Activated T-cell treated with anti-CD3 and anti-CD28 coated beads for 4 hours (primary cell): ENCODE measurements around the gene ABI1.
A peak's percentile ranks its signal among the peaks of the same experiment; 100 is the strongest.

Source experiments
- DNase-seq: peaks from one replicate; pipeline ENCODE4 v3.0.0-alpha.2; 2020

Gene ABI1

GRCh38 chr10:26765549-26765948 lies 95.2 kb downstream of the ABI1 start:
- no peak for DNase-seq

- no peak for DNase-seq
These were observed 101.8 kb downstream of the ABI1 start for GRCh38 chr10:26759008-26759407.

- no peak for DNase-seq
These were observed 105.3 kb downstream of the ABI1 start for GRCh38 chr10:26755443-26755903.

GRCh38 chr10:26746061-26746460 lies 114.7 kb downstream of the ABI1 start:
- no peak for DNase-seq

GRCh38 chr10:26743841-26744240 lies 116.9 kb downstream of the ABI1 start:
- DNase-seq = no peak

GRCh38 chr10:26743091-26743490 lies 117.7 kb downstream of the ABI1 start:
- no peak for DNase-seq

GRCh38 chr10:26741368-26741767 lies 119.4 kb downstream of the ABI1 start:
- no peak for DNase-seq

GRCh38 chr10:26739071-26739631 lies 121.6 kb downstream of the ABI1 start:
- no peak for DNase-seq

- DNase-seq = no peak
These were observed 122.4 kb downstream of the ABI1 start for GRCh38 chr10:26738301-26738911.

- DNase-seq = no peak
These were observed 123.0 kb downstream of the ABI1 start for GRCh38 chr10:26737730-26738129.

- DNase-seq = no peak
These were observed 125.3 kb downstream of the ABI1 start for GRCh38 chr10:26735435-26735834.

- no peak for DNase-seq
These were observed 126.8 kb downstream of the ABI1 start for GRCh38 chr10:26733750-26734568.

GRCh38 chr10:26730552-26730951 lies 130.2 kb downstream of the ABI1 start:
- no peak for DNase-seq

- DNase-seq = no peak
These were observed 131.4 kb downstream of the ABI1 start for GRCh38 chr10:26729395-26729794.

- no peak for DNase-seq
These were observed 131.8 kb downstream of the ABI1 start for GRCh38 chr10:26728957-26729356.

- no peak for DNase-seq
These were observed 133.8 kb downstream of the ABI1 start for GRCh38 chr10:26727005-26727404.

- DNase-seq = peak; percentile 33
These were observed 134.7 kb downstream of the ABI1 start for GRCh38 chr10:26725837-26726727.

- DNase-seq = no peak
These were observed 137.7 kb downstream of the ABI1 start for GRCh38 chr10:26723016-26723415.

GRCh38 chr10:26721561-26721960 lies 139.2 kb downstream of the ABI1 start:
- no peak for DNase-seq

- no peak for DNase-seq
These were observed 143.3 kb downstream of the ABI1 start for GRCh38 chr10:26717476-26717875.

GRCh38 chr10:26715137-26715487 lies 145.6 kb downstream of the ABI1 start:
- no peak for DNase-seq

- DNase-seq = no peak
These were observed 146.2 kb downstream of the ABI1 start for GRCh38 chr10:26714415-26715136.
